Peyer's patch (tissue), 4 donors: ENCODE results near the gene BCAS1. TPM values are rescaled to one million over a fixed set of nuclear protein-coding genes. Genes with fewer than 3 reads are reported as not detected.

Experiments
- DNase-seq, 3 donors: peaks; one replicate each; pipeline ENCODE4 v3.0.0-alpha.2; 2017 to 2019
- H3K27ac ChIP-seq, 4 donors: fragments of 200-600 bp; sonication (generic); one replicate each; pipeline ENCODE4 v1.5.1; 2016 to 2019
- H3K27me3 ChIP-seq, 2 donors: fragments of 200-600 bp; sonication (generic); one replicate each; pipeline ENCODE4 v1.5.1; 2019
- H3K36me3 ChIP-seq, 3 donors: fragments of 200-600 bp; sonication (generic); one replicate each; pipeline ENCODE4 v1.5.1; 2016 to 2019
- H3K4me1 ChIP-seq, 4 donors: fragments of 200-600 bp; sonication (generic); one replicate each; pipeline ENCODE4 v1.5.1; 2016 to 2019
- H3K4me3 ChIP-seq, 4 donors: fragments of 200-600 bp; sonication (generic); 1 replicate in 3 of 4; 2 replicates in 1 of 4; pipeline ENCODE4 v1.5.1; 2016 to 2019; ENCODE audit warnings: mild to moderate bottlenecking in 1 of 4
- H3K9me3 ChIP-seq, 4 donors: fragments of 200-600 bp; sonication (generic); one replicate each; pipeline ENCODE4 v1.5.1; 2016 to 2019; ENCODE audit warnings: mild to moderate bottlenecking in 1 of 4
- CTCF ChIP-seq, 6 experiments: fragments of 450-650 bp in 4 of 6; fragments of 200-600 bp in 2 of 6; sonication (generic) in 1 of 6; IDR thresholded peaks; one replicate each; pipeline ENCODE4 v1.5.1; 2017 to 2019; ENCODE audit warnings: antibody characterized with exemption in 6 of 6, mild to moderate bottlenecking in 3 of 6, moderate library complexity in 1 of 6
- POLR2A ChIP-seq, 2 donors: fragments of 450-650 bp; IDR thresholded peaks; one replicate each; pipeline ENCODE4 v1.5.1; 2017; ENCODE audit warnings: antibody characterized with exemption in 2 of 2, mild to moderate bottlenecking in 2 of 2, moderate library complexity in 2 of 2
- total RNA-seq, 4 donors: library from RNA; depleted of rRNA; stranded (reverse); fragments of >200 nt; gene quantifications; one replicate each; pipeline ENCODE4 v1.1.0, GENCODE V29; 2016

Gene BCAS1
- total RNA-seq, 4 donors from 2014 or later, result 21.5 to 58.1 (median 43.2) TPM

GRCh38 chr20:53943522-53944291 lies 126.7 kb downstream of the BCAS1 start:
- Histone ChIP-seq H3K27ac (no peak overlapping the region), H3K27me3 (no peaks in the 10 kb centered on the region), H3K9me3 (no peaks in the 10 kb centered on the region), H3K36me3 (no peaks in the 10 kb centered on the region), H3K4me1 (peaks cover 0 to 28% (median 12%) of the 10 kb centered on the region in 4 donors), H3K4me3 (no peak overlapping the region)
- peak; percentile 48 to 77 (median 57) for TF ChIP-seq CTCF (IDR thresholded peaks at IDR 0.05)
- no peak for TF ChIP-seq POLR2A (IDR thresholded peaks at IDR 0.05)
- peak in 1 of 3 donors; percentile 64 for DNase-seq

DNA sequence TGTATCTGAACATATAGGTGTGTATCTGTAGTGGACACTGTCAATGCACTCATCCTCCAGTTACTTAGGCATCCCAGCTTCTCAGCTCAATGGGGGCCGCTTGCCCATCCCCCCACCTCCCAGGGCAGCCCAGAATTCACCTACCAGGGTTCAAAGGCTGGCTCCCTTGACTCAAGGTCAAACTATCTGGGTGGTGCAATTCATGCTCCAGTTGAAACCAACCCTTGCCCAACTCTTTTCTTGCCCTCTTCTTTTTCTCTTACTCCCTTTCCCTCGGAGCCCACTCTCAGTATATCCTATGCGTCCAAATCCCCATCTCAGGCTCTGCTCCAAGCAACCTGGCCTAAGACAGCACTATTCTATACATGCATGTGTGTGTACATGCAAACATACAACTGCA lies 127.4 kb downstream of the BCAS1 start:
- no peaks in the 10 kb centered on the region for H3K9me3 ChIP-seq
- H3K27me3 ChIP-seq, result no peaks in the 10 kb centered on the region
- no peak overlapping the region for H3K4me3 ChIP-seq
- no peaks in the 10 kb centered on the region for H3K36me3 ChIP-seq
- TF ChIP-seq CTCF (IDR thresholded peaks at IDR 0.05) (no peak), POLR2A (IDR thresholded peaks at IDR 0.05) (no peak)
- H3K27ac ChIP-seq, result no peak overlapping the region
- peaks cover 0 to 28% (median 13%) of the 10 kb centered on the region in 4 donors for H3K4me1 ChIP-seq
- no peak for DNase-seq

GRCh38 chr20:53942472-53942816 lies 128.0 kb downstream of the BCAS1 start:
- Histone ChIP-seq H3K9me3 (no peaks in the 10 kb centered on the region), H3K4me1 (peaks cover 0 to 28% (median 13%) of the 10 kb centered on the region in 4 donors), H3K27ac (peak overlapping the region in 1 of 4 donors; percentile 67), H3K4me3 (no peak overlapping the region), H3K27me3 (no peaks in the 10 kb centered on the region), H3K36me3 (no peaks in the 10 kb centered on the region)
- TF ChIP-seq CTCF (IDR thresholded peaks at IDR 0.05) (no peak), POLR2A (IDR thresholded peaks at IDR 0.05) (no peak)
- no peak for DNase-seq

DNA sequence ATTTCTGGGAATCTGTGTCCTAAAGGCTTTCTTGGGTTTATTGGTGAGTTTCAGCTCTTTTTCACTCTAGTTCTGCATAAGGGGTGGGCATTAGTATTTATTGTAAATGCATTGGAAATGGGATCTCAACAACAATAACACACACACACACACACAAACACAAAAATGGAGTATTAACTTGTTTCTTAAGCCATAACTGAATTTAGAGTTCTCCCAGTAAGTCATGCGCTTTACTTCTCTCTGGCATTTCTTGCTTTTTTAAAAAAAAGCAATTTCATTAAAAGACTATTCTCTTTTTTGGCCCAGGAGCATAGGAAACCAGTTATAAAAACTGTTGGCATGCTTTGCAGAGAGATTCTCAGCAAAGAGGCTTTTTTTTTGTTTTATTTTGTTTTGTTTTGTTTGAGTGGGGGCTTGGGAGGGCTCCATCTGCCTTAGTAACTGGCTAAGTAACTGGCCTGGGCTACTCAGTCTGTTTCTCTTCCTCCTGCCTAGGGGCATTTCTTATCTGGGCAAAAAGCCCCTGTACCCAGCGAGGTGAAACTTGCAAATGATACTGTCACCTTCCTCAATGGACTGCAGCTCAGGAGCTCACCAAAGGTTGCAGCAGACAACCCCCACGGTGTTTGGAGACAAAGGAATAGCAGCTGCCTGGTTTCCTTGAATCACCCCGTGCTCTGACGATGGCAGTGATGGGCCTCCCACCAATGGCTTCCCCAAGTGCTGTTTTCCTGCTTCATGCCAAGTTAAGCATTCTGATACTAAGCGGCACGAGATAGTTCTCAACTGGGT lies 128.5 kb downstream of the BCAS1 start:
- H3K9me3 ChIP-seq, result no peaks in the 10 kb centered on the region
- H3K36me3 ChIP-seq, result no peaks in the 10 kb centered on the region
- H3K4me1 ChIP-seq, result peaks cover 0 to 28% (median 13%) of the 10 kb centered on the region in 4 donors
- peak overlapping the region in 2 of 4 donors; percentile 37 to 67 for H3K27ac ChIP-seq
- no peak for DNase-seq
- H3K27me3 ChIP-seq, result no peaks in the 10 kb centered on the region
- H3K4me3 ChIP-seq, result no peak overlapping the region
- TF ChIP-seq CTCF (IDR thresholded peaks at IDR 0.05) (no peak), POLR2A (IDR thresholded peaks at IDR 0.05) (no peak)

DNA sequence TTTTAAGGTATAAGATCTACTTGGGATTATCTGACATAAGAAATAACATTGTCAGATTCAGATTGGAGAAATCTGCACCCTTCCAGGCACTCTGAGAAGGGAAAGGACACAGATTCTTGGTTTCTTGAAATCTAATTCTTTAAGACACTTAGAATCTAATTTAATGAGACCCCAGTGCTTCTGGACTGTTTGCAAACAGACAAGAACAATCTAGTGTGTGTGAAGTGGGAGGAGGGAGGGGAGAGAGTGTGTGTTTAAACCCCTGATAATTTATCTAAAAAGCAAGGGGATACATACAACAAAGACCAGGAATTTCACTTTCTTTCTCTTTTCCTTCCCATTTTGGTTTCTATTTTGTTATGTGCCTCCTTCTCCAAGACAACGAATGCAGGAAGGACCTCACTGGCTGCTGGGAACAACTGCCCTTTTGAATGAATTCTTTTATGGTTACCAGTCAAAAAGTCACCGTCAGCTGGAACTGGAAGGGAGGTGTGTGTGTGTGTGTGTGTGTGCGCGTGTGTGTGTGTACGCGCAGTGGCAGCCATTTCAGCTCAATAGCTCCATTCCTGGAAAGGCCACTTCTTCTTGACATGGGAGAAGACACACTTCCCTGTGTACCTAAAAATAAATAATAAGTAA lies 129.4 kb downstream of the BCAS1 start:
- no peaks in the 10 kb centered on the region for H3K9me3 ChIP-seq
- peak overlapping the region; percentile 26 to 67 (median 42) for H3K27ac ChIP-seq
- peaks cover 0 to 28% (median 13%) of the 10 kb centered on the region in 4 donors for H3K4me1 ChIP-seq
- no peaks in the 10 kb centered on the region for H3K36me3 ChIP-seq
- TF ChIP-seq POLR2A (IDR thresholded peaks at IDR 0.05) (no peak), CTCF (IDR thresholded peaks at IDR 0.05) (no peak)
- peak overlapping the region in 1 of 4 donors; percentile 5 for H3K4me3 ChIP-seq
- no peaks in the 10 kb centered on the region for H3K27me3 ChIP-seq
- DNase-seq, result no peak
